ENCODE data around the gene CCDC178.

CCDC178 gene

GRCh38 chr18:32907648-32908423 lies 532.7 kb downstream of the CCDC178 start:
- no peak for DNase-seq

- DNase-seq: no peak
Measured at GRCh38 chr18:32907311-32907585, 533.3 kb downstream of the CCDC178 start.

- DNase-seq: no peak
Measured at GRCh38 chr18:32906506-32907310, 533.8 kb downstream of the CCDC178 start.

GRCh38 chr18:32905651-32906050 lies 534.9 kb downstream of the CCDC178 start:
- DNase-seq: no peak

- no peak for DNase-seq
Measured at GRCh38 chr18:32902568-32903330, 537.8 kb downstream of the CCDC178 start.

- no peak for DNase-seq
Measured at GRCh38 chr18:32899819-32900218, 540.7 kb downstream of the CCDC178 start.

GRCh38 chr18:32896776-32897547 lies 543.6 kb downstream of the CCDC178 start:
- no peak for DNase-seq

GRCh38 chr18:32893915-32894314 lies 546.6 kb downstream of the CCDC178 start:
- DNase-seq: peak in 1 of 2 experiments; percentile 13

GRCh38 chr18:32891797-32892196 lies 548.7 kb downstream of the CCDC178 start:
- DNase-seq: no peak

GRCh38 chr18:32891130-32891529 lies 549.4 kb downstream of the CCDC178 start:
- no peak for DNase-seq

GRCh38 chr18:32889615-32890593 lies 550.6 kb downstream of the CCDC178 start:
- DNase-seq: no peak

- DNase-seq: no peak
Measured at GRCh38 chr18:32888306-32888705, 552.2 kb downstream of the CCDC178 start.

Measured in SHP77 (cell line).